Measurements from ENCODE around the gene PARPBP. TPM values are rescaled to one million over a fixed set of nuclear protein-coding genes. Genes with fewer than 3 reads are reported as not detected.

Gene PARPBP
- total and polyA plus RNA-seq, 2 experiments from 2014 or later = 37.3 to 44.8 TPM

- H3K4me3 ChIP-seq = no peak overlapping the region
- DNase-seq (ENCODE audit: low spot score) = peak; percentile 12
- no peak for ATAC-seq
- TF ChIP-seq ZNF462 (CRISPR knock-in tag; IDR thresholded peaks at IDR 0.05) = no peak
- TF ChIP-seq, protein P1, sequence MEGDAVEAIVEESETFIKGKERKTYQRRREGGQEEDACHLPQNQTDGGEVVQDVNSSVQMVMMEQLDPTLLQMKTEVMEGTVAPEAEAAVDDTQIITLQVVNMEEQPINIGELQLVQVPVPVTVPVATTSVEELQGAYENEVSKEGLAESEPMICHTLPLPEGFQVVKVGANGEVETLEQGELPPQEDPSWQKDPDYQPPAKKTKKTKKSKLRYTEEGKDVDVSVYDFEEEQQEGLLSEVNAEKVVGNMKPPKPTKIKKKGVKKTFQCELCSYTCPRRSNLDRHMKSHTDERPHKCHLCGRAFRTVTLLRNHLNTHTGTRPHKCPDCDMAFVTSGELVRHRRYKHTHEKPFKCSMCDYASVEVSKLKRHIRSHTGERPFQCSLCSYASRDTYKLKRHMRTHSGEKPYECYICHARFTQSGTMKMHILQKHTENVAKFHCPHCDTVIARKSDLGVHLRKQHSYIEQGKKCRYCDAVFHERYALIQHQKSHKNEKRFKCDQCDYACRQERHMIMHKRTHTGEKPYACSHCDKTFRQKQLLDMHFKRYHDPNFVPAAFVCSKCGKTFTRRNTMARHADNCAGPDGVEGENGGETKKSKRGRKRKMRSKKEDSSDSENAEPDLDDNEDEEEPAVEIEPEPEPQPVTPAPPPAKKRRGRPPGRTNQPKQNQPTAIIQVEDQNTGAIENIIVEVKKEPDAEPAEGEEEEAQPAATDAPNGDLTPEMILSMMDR (conservative IDR thresholded peaks at IDR 0.05; ENCODE audit: low read depth in 2 of 2) = peak in 1 of 2 experiments; percentile 51; a peak in 3 of 4 replicates
- H2AFZ ChIP-seq = no peak overlapping the region
- Mint-ChIP-seq H3K27ac (no peak overlapping the region), H3K27me3 (ENCODE audit: insufficient read depth, low read depth, poor library complexity) (no peaks in the 10 kb centered on the region), H3K4me3 (no peak overlapping the region), H3K9me3 (peaks cover 3% of the 10 kb centered on the region; the same call in 2 of the 3 replicates), H3K36me3 (ENCODE audit: low read depth) (peaks cover 31% of the 10 kb centered on the region; the same call in 2 of the 3 replicates), H3K4me1 (no peaks in the 10 kb centered on the region)
- no peaks in the 10 kb centered on the region for H3K79me2 ChIP-seq (replicated peaks; ENCODE audit: insufficient read depth)
- H3K4me2 ChIP-seq = no peak overlapping the region
- no peaks in the 10 kb centered on the region for H4K20me1 ChIP-seq (replicated peaks; ENCODE audit: insufficient read depth)
- H3K9me2 ChIP-seq (ENCODE audit: insufficient read depth) = no peaks in the 10 kb centered on the region
- peaks cover 14% of the 10 kb centered on the region for H3K36me3 ChIP-seq (ENCODE audit: insufficient read depth)
- H3K27me3 ChIP-seq (ENCODE audit: insufficient read depth) = no peaks in the 10 kb centered on the region
- H3F3A ChIP-seq (replicated peaks; ENCODE audit: low read depth) = no peaks in the 10 kb centered on the region
- H3K27ac ChIP-seq (ENCODE audit: low read depth) = no peak overlapping the region
- no peaks in the 10 kb centered on the region for H3K4me1 ChIP-seq (ENCODE audit: insufficient read depth)
Measured at GRCh38 chr12:102095677-102096263, 24.2 kb upstream of the PARPBP start.

DNA sequence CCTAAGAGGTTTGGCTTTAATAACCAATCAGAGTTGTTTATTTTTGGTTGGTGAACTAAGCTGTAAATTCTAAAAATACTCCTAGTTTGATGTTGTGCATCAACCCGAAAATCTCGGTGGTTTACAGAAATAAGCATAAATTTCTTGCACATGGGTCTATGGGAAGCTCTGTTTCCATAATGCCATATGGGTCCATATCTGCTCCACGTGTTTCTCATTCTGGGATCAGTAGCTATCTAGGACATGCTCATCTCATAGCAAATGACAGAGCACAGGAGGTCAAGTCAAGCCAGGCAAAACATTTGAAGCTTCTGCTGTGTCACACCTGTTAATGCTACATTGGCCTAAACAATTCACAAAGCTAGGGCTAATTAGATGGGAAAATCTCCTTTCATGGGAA is 23.1 kb upstream of the PARPBP start:
- DNase-seq (ENCODE audit: low spot score) (no peak), ATAC-seq (no peak)
- Histone ChIP-seq H3K9me2 (ENCODE audit: insufficient read depth) (no peaks in the 10 kb centered on the region), H3F3A (replicated peaks; ENCODE audit: low read depth) (no peaks in the 10 kb centered on the region), H3K4me2 (no peak overlapping the region), H3K27me3 (ENCODE audit: insufficient read depth) (no peaks in the 10 kb centered on the region), H3K4me3 (no peak overlapping the region), H4K20me1 (replicated peaks; ENCODE audit: insufficient read depth) (no peaks in the 10 kb centered on the region), H3K36me3 (ENCODE audit: insufficient read depth) (peaks cover 14% of the 10 kb centered on the region), H3K4me1 (ENCODE audit: insufficient read depth) (no peaks in the 10 kb centered on the region), H3K27ac (ENCODE audit: low read depth) (no peak overlapping the region), H2AFZ (no peak overlapping the region), H3K79me2 (replicated peaks; ENCODE audit: insufficient read depth) (no peaks in the 10 kb centered on the region)
- Mint-ChIP-seq H3K27me3 (ENCODE audit: insufficient read depth, low read depth, poor library complexity) (no peaks in the 10 kb centered on the region), H3K4me1 (no peaks in the 10 kb centered on the region), H3K4me3 (no peak overlapping the region), H3K27ac (no peak overlapping the region), H3K9me3 (no peaks in the 10 kb centered on the region), H3K36me3 (ENCODE audit: low read depth) (peaks cover 25% of the 10 kb centered on the region; the same call in 2 of the 3 replicates)
- TF ChIP-seq NANOG (IDR thresholded peaks at IDR 0.05; ENCODE audit: borderline replicate concordance) = no peak
- TF ChIP-seq ZNF331 (CRISPR knock-in tag; IDR thresholded peaks at IDR 0.05; ENCODE audit: low read depth) = no peak
- TF ChIP-seq STAT1 (IDR thresholded peaks at IDR 0.05; ENCODE audit: unreplicated experiment) = no peak
- no peak for TF ChIP-seq REST (IDR thresholded peaks at IDR 0.05; ENCODE audit: unreplicated experiment)
- no peak for TF ChIP-seq ETS1 (IDR thresholded peaks at IDR 0.05)
- TF ChIP-seq JUNB (IDR thresholded peaks at IDR 0.05; ENCODE audit: unreplicated experiment) = no peak
- no peak for TF ChIP-seq CREB1 (CRISPR knock-in tag; IDR thresholded peaks at IDR 0.05; ENCODE audit: low read depth)

Measured in GM23338 (cell line).